HL-60 (cell line): ENCODE data around the gene PPP2R5E.

Source experiments
- DNase-seq, 2 experiments: peaks; one replicate each; pipeline ENCODE4 v3.0.0-alpha.2; 2010 to 2020; ENCODE audit warnings: low read depth in 1 of 2, low spot score in 1 of 2
- H3K27ac ChIP-seq: fragments of 250-450 bp; sonication (Bioruptor Pico); replicated peaks from 2 replicates; pipeline ENCODE4 v1.5.1; 2020; ENCODE audit warnings: mild to moderate bottlenecking, moderate library complexity
- H3K27me3 ChIP-seq: fragments of 250-450 bp; sonication (Bioruptor Pico); 2 replicates; pipeline ENCODE4 v1.5.1; 2021; ENCODE audit warnings: mild to moderate bottlenecking, moderate library complexity; ENCODE audit not compliant: insufficient read depth, poor library complexity, severe bottlenecking
- H3K4me3 ChIP-seq: replicated peaks from 2 replicates; pipeline ENCODE4 v1.5.1; 2011; ENCODE audit warnings: mild to moderate bottlenecking, control low read depth, low read length; ENCODE audit not compliant: insufficient read depth
- GABPA ChIP-seq: IDR thresholded peaks from 2 replicates; pipeline ENCODE4 v1.6.1; 2012; ENCODE audit warnings: low read depth
- POLR2AphosphoS5 ChIP-seq: IDR thresholded peaks from 2 replicates; pipeline ENCODE4 v1.6.1; 2012; ENCODE audit warnings: low read depth
- SPI1 ChIP-seq: IDR thresholded peaks from 2 replicates; pipeline ENCODE4 v1.6.1; 2012; ENCODE audit warnings: low read depth, mild to moderate bottlenecking, borderline replicate concordance
- TF ChIP-seq, protein P1 (sequence below): IDR thresholded peaks from 2 replicates; pipeline ENCODE4 v1.6.1; 2012; ENCODE audit warnings: low read depth; ENCODE audit not compliant: insufficient replicate concordance
- TF ChIP-seq, protein P2 (sequence below): IDR thresholded peaks from one replicate; pipeline ENCODE4 v1.5.1; 2011; ENCODE audit warnings: low read length, control low read depth, inconsistent platforms; ENCODE audit not compliant: insufficient read depth

Gene PPP2R5E

DNA sequence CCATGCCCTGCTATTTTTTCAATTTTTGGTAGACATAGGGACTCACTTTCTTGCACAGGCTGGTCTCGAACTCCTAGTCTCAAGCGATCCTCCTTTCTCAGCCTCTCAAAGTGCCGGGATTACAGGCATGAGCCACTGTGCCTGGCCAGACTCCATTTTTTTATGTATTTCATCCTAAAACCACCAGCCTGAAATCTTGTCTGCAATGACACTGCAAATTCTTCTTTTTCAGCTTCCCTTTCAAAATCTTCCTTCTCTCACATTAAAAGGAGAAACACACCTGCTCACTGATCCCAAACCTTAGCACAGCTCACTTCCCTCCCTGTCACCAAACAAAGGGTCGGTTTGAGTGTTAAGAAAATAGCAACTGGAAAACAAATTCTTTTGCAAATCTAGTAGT, 62.6 kb downstream of the PPP2R5E start:
- Histone ChIP-seq H3K4me3 (no peak overlapping the region), H3K27ac (peak overlapping the region; percentile 18), H3K27me3 (no peaks in the 10 kb centered on the region)
- TF ChIP-seq SPI1 (peak; percentile 39; the same call in 1 of the 2 replicates), GABPA (no peak)
- peak in 1 of 2 experiments; percentile 5 for DNase-seq

DNA sequence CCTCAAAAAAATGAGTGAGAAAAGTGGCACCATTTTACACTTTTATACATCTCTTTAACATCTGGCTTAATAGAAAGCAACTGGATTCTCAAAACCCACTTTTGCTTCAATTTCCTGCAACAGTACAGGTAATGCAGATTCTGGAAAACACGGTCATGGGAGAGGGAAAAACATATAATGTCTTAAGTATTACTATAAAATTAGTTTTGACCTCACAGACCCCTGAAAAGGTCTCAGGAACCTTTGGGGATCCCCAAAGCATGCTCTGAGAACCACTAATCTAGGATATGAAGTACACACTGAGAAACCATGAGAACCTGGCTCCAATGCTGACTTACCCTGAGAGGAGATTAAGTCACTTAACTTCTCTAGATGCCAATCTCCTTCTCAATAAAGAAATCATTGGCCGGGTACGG, 64.7 kb downstream of the PPP2R5E start:
- no peak for DNase-seq
- no peak overlapping the region for H3K27ac ChIP-seq
- TF ChIP-seq, protein P1, sequence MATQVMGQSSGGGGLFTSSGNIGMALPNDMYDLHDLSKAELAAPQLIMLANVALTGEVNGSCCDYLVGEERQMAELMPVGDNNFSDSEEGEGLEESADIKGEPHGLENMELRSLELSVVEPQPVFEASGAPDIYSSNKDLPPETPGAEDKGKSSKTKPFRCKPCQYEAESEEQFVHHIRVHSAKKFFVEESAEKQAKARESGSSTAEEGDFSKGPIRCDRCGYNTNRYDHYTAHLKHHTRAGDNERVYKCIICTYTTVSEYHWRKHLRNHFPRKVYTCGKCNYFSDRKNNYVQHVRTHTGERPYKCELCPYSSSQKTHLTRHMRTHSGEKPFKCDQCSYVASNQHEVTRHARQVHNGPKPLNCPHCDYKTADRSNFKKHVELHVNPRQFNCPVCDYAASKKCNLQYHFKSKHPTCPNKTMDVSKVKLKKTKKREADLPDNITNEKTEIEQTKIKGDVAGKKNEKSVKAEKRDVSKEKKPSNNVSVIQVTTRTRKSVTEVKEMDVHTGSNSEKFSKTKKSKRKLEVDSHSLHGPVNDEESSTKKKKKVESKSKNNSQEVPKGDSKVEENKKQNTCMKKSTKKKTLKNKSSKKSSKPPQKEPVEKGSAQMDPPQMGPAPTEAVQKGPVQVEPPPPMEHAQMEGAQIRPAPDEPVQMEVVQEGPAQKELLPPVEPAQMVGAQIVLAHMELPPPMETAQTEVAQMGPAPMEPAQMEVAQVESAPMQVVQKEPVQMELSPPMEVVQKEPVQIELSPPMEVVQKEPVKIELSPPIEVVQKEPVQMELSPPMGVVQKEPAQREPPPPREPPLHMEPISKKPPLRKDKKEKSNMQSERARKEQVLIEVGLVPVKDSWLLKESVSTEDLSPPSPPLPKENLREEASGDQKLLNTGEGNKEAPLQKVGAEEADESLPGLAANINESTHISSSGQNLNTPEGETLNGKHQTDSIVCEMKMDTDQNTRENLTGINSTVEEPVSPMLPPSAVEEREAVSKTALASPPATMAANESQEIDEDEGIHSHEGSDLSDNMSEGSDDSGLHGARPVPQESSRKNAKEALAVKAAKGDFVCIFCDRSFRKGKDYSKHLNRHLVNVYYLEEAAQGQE, result no peak
- TF ChIP-seq POLR2AphosphoS5 (no peak), SPI1 (no peak), GABPA (no peak)
- TF ChIP-seq, protein P2, sequence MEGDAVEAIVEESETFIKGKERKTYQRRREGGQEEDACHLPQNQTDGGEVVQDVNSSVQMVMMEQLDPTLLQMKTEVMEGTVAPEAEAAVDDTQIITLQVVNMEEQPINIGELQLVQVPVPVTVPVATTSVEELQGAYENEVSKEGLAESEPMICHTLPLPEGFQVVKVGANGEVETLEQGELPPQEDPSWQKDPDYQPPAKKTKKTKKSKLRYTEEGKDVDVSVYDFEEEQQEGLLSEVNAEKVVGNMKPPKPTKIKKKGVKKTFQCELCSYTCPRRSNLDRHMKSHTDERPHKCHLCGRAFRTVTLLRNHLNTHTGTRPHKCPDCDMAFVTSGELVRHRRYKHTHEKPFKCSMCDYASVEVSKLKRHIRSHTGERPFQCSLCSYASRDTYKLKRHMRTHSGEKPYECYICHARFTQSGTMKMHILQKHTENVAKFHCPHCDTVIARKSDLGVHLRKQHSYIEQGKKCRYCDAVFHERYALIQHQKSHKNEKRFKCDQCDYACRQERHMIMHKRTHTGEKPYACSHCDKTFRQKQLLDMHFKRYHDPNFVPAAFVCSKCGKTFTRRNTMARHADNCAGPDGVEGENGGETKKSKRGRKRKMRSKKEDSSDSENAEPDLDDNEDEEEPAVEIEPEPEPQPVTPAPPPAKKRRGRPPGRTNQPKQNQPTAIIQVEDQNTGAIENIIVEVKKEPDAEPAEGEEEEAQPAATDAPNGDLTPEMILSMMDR, result no peak
- no peak overlapping the region for H3K4me3 ChIP-seq
- H3K27me3 ChIP-seq, result no peaks in the 10 kb centered on the region

DNA sequence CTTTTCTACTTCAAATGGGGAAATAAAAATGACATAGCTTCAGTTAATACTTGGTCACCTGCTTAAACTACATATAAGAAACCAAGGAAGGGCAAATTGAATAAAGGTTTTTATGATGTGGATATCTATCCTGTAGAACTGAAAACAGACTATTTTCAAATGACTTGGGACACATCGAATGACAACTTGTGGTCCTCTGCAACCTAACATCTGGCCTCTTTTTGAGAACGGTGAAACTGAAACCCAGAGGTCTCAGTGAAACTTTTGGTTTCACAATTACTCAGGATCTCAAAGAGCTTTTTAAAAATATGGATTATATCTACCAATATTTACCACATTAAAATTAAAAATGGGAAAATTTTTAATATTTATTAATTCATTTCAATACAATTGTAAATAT, 65.2 kb downstream of the PPP2R5E start:
- TF ChIP-seq, protein P2, result no peak
- TF ChIP-seq, protein P1, result no peak
- TF ChIP-seq POLR2AphosphoS5 (no peak), GABPA (no peak), SPI1 (no peak)
- H3K27me3 ChIP-seq, result no peaks in the 10 kb centered on the region
- DNase-seq, result no peak
- no peak overlapping the region for H3K27ac ChIP-seq
- H3K4me3 ChIP-seq, result no peak overlapping the region

DNA sequence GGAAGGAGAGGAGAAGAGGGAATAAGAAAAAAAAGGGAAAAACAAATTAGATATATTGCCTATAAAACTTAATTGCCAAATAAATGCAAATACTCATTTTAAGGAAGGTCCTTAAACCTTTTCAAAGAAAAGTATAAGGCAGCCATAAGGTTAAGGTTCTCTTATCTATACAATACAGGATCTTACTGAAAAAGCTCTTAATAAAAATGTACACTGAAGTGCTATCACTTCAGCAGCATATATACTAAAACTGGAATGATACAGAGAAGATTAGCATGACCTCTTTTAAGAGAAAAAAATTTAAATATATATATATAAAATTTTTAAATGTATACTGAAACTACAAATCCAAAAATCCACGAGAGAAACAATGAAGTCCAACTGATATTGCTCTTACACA, 65.6 kb downstream of the PPP2R5E start:
- Histone ChIP-seq H3K27me3 (no peaks in the 10 kb centered on the region), H3K4me3 (no peak overlapping the region), H3K27ac (no peak overlapping the region)
- TF ChIP-seq GABPA (no peak), SPI1 (no peak), POLR2AphosphoS5 (no peak)
- TF ChIP-seq, protein P1, result no peak
- TF ChIP-seq, protein P2, result no peak
- no peak for DNase-seq
